ENCODE data around the gene C3orf33. TPM values are rescaled to one million over a fixed set of nuclear protein-coding genes. Genes with fewer than 3 reads are reported as not detected.

The C3orf33 gene
- total RNA-seq, 1 experiment from 2014 or later: 2.9 TPM

- WGBS (ENCODE audit: extremely low coverage, insufficient read length, low lambda C conversion rate): no CpG with 5 or more reads among the region's 3 CpGs
- no peak overlapping the region for H3K27ac ChIP-seq (ENCODE audit: insufficient read length, low read depth, low read length)
- no peaks in the 10 kb centered on the region for H3K4me1 ChIP-seq (ENCODE audit: insufficient read depth, low read length)
- no peak for TF ChIP-seq CTCF (conservative IDR thresholded peaks at IDR 0.05)
- no peak overlapping the region for H3K9ac ChIP-seq (ENCODE audit: extremely low read depth, insufficient read length, low read length)
- Mint-ChIP-seq H3K4me1 (no peaks in the 10 kb centered on the region), H3K27me3 (ENCODE audit: low read depth) (no peaks in the 10 kb centered on the region), H3K27ac (no peak overlapping the region), H3K4me3 (no peak overlapping the region; a peak in 1 of 5 replicates), H3K36me3 (ENCODE audit: insufficient read depth in 1 of 3, low read depth in 3 of 3) (peaks cover 0 to 10% (median 3%) of the 10 kb centered on the region in 3 experiments; a peak in 1 of 7 replicates), H3K9me3 (no peaks in the 10 kb centered on the region)
- no peak overlapping the region for H4K8ac ChIP-seq (replicated peaks; ENCODE audit: insufficient read length, low read depth, low read length)
- no peak overlapping the region for H3K4ac ChIP-seq (ENCODE audit: low read depth, low read length)
- no peaks in the 10 kb centered on the region for H4K20me1 ChIP-seq (ENCODE audit: control insufficient read depth, insufficient read depth, insufficient read length)
- no peak overlapping the region for H2BK12ac ChIP-seq (ENCODE audit: insufficient read length, low read depth, low read length)
- no peak overlapping the region for H3K14ac ChIP-seq (ENCODE audit: insufficient read depth, low read length)
- H3K23ac ChIP-seq (ENCODE audit: insufficient read length, low read depth, low read length): no peak overlapping the region
- no peak overlapping the region for H2BK20ac ChIP-seq (ENCODE audit: low read depth, low read length, poor library complexity, severe bottlenecking)
- no peaks in the 10 kb centered on the region; the same call in 1 of the 2 replicates for H3K79me2 ChIP-seq (ENCODE audit: insufficient read depth, low read length)
- no peak overlapping the region for H4K5ac ChIP-seq (ENCODE audit: insufficient read length, low read depth, low read length)
- no peak overlapping the region for H2BK15ac ChIP-seq (ENCODE audit: low read depth, low read length)
- H2BK120ac ChIP-seq (ENCODE audit: low read depth, low read length, poor library complexity, severe bottlenecking): no peak overlapping the region
- no peaks in the 10 kb centered on the region for H3K9me3 ChIP-seq (ENCODE audit: control insufficient read depth, low read depth, low read length)
- no peak overlapping the region for H2BK5ac ChIP-seq (ENCODE audit: insufficient read length, low read length)
- no peak overlapping the region for H3K4me2 ChIP-seq (ENCODE audit: insufficient read depth, insufficient read length, low read length)
- no peak overlapping the region for H3K18ac ChIP-seq (ENCODE audit: insufficient read length, low read depth, low read length)
- no peak overlapping the region for H3K56ac ChIP-seq (ENCODE audit: insufficient read length, low read depth, low read length)
- H2AFZ ChIP-seq (ENCODE audit: low read length): no peak overlapping the region
- no peak overlapping the region for H4K91ac ChIP-seq (ENCODE audit: insufficient read length, low read depth, low read length)
- no peak for DNase-seq
- no peak overlapping the region for H3T11ph ChIP-seq (ENCODE audit: low read length)
- no peaks in the 10 kb centered on the region for H3K79me1 ChIP-seq (ENCODE audit: insufficient read depth, low read depth, low read length, poor library complexity, severe bottlenecking)
- H3K23me2 ChIP-seq (ENCODE audit: insufficient read length, low read depth, low read length, poor library complexity, severe bottlenecking): no peaks in the 10 kb centered on the region
- H2AK5ac ChIP-seq (ENCODE audit: insufficient read length, low read length): no peak overlapping the region
- H3K27me3 ChIP-seq (ENCODE audit: insufficient read depth, low read length): no peaks in the 10 kb centered on the region
These were observed 40.0 kb upstream of the C3orf33 start for GRCh38 chr3:155846119-155846518.
